Dedifferentiated amniotic fluid mesenchymal stem cell (primary cell): ENCODE data around the gene PAOX.

Experiments used
- DNase-seq: peaks from one replicate; pipeline ENCODE4 v3.0.0-alpha.2; 2016; ENCODE audit errors: extremely low spot score

The PAOX gene

GRCh38 chr10:133349577-133350011 lies 29.5 kb upstream of the PAOX start:
- no peak for DNase-seq

- DNase-seq = no peak
Measured at GRCh38 chr10:133350283-133350949, 28.6 kb upstream of the PAOX start.

DNA sequence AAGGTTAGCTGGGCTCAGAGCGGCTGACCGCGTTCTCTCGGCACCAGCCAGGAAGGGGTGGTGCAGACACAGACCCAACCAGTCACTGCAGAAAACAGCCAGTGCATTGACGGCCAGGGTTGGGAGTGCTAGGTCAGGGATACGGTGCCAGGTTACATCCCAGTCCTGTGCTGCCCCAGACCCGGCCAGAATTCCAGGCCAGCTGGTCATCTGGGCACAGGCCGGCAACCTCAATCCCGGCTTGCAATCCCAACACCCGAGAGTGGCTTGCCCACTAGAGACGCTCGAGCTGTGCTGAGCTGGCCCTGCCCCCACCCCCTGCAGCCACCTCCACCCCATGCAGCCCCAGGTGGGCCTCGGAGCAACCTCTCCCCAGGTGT lies 28.1 kb upstream of the PAOX start:
- DNase-seq = no peak

- no peak for DNase-seq
Measured at GRCh38 chr10:133351408-133352318, 27.4 kb upstream of the PAOX start.

DNA sequence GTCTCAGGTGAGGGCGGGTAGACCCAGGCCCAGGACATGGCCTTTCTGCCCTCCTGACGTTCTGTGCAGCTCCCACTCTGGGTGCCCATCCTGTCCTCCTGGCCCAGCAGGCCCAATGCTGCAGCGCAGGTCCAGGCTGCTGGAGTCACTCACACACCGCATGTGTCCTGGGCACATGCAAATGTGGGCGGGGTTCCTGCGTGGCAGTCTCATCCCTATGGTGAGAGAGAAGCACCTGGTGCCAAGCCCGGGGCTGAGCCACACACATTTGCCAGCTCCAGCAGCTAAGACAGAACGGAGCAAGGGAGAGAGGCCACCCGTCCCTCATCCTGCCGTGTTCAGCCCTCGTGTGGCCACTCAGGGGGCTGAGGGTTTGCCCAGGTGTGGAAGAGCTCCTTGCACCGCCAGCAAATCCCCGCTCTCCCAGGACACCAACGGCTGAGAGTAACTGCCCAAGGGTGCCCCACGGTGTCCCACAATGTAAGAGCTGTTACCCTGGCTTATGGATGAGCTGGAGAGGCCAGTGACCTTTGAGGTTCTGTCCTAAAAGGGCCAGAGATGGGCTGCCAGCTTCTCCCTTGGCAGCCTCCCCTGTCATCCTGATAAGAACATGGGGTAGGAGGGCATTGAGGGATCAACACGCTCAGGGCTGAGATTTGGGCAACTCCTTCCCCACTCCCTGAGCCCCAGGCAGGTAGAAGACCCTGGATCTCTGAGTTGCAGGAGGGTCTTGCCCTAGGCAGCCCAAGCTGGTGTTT lies 25.7 kb upstream of the PAOX start:
- no peak for DNase-seq

- DNase-seq = no peak
Measured at GRCh38 chr10:133353988-133354605, 25.0 kb upstream of the PAOX start.

DNA sequence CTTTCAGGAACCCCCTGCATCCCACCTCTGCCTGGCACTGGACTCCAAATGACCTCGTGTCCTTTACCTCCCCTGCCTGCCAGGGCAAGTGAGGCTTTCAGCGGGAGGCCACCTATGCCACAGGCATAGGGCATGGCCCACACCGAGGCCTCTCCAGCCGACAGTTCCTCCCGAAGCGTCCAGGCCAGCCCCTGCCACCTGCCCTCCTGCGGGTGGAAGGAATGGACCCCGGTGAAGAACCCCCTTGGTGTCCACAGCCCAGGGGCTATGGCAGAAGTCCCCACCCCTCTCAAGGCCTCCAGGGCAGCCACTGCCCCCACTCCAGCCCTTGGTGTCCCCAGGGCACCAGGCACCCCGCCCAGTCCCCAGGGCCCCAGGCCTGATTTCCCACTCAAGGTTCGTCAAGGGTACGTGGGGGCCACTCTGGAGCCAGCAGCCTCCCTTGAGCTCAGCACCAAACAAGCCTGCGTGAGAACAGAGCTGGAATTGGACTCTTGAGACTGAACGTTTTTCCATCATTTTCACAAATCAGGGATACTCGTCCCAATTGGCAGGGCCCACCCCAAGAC lies 24.3 kb upstream of the PAOX start:
- DNase-seq = no peak

DNA sequence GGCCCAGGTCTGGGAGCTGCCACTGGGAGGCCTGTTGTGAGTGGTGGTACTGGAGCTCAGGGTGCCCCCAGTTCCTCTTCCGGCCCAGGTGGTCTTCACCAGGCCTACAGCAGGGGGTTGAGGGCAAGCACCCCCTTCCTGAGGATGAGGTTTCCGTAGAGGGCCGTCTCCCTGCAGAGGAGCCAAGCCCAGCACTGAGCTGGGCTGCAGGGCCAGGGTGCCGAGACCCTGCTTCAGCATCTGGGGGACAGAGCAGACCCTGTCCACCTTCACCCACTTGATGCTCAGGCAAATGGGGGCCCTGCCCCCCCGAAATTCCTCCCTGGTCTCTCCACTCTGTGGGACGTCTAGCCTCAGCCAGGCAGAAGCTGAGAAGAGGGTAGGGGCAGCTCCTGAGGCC lies 23.8 kb upstream of the PAOX start:
- no peak for DNase-seq

DNA sequence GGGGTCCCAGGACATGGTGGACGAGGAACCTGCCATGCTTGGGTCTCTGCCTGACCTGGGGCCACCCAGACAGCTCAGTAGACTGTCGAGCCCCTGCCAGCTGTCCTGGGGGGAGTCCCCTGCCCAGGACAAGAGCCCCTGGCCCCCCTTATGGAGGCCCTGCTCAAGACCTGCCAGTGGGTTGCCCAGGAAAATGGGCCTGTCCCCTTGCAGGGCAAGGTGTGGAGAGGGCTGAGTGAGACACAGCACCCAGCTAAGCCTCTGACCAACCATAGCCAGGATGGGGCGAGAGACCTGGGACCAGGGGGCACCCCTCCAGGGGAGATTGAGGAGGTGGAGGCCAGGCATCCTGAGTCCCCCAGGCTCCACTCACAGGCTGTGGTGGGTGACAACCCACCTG lies 23.1 kb upstream of the PAOX start:
- no peak for DNase-seq

DNA sequence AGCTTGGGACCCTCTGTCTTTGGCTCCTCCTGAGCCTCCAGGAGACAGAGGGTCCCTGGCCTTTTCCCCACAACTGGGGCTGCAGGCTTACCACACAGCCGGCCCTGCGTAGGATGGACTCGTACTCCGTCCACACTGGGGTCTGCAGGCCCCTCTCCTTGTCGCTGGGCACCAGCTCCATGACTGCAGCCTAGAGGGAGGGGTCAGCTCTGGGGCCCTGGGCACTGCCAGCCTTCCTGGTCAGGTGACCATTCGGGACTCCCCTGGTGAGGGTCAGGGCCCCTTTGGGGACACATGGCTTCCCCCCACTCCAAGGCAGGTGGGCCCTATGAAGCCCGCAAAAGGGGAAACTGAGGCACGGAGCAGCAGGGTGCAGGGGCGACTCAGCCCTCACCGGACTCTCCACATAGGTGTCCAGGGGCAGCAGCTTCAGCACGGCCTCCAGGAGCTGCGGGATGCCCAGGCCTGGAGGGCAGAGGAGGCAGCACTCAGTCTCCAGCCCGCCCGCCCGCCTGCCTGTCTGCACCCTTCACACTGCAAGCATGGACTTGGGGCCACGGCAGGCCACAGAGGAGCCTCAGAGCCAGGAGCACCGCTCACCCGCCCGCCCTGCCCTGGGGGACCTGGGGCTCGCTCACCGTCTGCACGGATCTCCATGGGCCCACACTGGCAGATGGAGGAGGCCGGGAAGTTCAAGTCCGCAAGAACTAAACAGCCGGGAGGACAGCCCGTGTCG lies 22.3 kb upstream of the PAOX start:
- DNase-seq = no peak

GRCh38 chr10:133357285-133358161 lies 21.5 kb upstream of the PAOX start, which contains the start of gene FUOM:
Gene FUOM, minus strand, starts transcription at chr10:133358019. Its CDS starts 12 bp downstream, at chr10:133358007.
- DNase-seq = no peak

DNA sequence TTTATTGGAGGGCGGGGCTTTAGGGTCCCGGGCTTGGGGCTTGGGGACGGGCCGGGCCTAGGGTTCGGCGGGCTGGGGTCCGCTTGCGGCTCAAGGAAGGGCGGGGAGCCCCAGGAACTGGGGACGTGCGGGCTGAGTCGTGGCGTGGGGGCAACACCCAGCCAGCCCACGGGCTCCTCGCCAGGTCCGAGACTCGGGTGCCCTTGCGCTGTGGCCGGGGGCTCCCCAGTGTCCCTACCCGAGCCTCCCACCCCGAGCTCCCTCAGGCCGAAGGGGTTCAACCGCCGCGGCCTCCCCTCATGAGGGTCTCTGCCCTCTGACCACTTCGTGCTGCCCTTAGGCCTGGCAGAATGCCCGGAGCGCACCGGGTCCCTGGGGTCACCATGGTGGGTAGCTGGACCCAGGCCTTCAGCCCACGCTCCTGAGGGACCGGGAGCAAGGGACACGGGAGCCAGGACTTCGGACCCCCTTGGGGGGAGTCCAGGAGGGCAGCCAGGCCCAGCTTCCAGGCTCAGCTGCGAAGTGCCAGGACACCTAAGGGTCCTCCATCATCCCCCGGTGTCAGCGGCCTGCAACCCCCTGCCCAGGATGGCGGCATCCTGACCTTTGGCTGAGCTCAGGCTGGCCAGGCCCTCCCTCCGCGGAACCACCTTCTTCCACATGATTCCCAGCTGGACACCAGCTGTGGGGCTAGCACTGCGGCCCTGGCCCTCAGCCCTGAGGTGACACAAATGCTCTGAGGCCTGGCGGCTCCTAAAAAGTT lies 20.7 kb upstream of the PAOX start:
- no peak for DNase-seq

DNA sequence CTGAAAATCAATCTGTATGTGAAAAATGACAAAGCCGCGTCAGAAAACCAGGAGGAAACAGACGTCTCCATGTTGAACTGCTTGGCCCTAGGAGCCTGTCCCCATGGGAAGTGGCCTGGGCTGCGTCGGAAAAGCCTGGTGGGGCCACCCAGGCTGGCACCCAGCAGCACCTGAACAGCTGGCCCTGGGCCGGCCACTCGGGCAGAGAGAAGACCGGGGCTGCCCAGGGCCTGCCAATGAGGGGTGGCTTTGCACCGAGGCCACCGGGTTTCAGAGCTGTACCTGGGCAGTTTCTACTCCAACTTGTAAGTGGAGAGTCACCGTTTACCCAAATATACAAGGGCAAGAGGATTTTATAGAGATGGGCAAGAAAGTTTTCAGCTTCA lies 20.1 kb upstream of the PAOX start:
- DNase-seq = no peak

DNA sequence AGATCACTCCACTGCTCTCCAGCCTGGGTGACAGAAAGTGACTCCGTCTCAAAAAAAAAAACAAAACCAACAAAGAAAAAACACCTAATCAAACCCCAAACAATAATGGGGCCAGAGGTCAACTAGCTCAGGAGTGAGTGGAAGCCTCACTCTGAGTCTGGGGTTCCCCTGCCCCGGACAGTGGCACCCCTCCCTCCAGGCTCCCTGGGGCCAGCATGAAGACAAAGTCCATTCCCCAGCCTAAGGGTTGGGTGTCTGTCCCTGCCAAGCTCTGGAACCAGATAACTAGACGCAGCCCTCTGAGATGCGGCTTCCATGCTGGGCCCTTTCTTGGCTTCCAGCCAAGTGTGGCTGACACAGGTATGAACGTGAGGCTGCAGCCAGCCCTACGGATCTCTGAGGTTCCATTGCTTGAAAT lies 19.5 kb upstream of the PAOX start:
- no peak for DNase-seq

DNA sequence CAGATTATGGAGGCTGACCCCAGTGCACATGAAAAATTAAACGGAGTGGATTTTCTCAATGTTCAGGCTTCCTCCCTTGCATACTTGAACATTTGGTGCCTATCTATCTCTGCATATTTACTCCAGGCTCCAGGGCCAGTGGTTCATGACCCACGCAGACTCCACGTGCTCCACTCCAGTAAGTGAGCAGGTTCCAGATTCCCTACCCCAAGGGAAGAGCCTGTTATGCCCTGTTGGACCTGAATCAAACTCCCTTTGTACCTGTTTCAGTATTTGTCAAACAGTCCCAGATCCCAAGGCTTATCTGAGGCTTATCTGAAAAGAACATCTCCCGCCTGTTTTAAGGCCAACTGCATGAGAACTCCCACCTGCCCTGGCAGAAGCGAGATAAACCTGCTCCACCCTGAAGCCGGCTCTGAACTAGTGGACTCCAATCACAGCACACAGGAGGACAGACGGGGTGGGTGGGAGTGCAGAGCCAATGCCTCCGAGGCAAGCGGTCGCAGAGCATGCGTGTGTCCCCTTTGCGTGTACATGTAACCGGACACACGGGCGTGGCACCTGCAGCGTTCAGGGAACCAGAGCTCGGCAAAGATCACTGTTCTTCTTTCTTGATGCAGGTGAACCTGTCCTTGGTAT lies 19.0 kb upstream of the PAOX start:
- no peak for DNase-seq

- DNase-seq = no peak
Measured at GRCh38 chr10:133361227-133361626, 17.8 kb upstream of the PAOX start.

DNA sequence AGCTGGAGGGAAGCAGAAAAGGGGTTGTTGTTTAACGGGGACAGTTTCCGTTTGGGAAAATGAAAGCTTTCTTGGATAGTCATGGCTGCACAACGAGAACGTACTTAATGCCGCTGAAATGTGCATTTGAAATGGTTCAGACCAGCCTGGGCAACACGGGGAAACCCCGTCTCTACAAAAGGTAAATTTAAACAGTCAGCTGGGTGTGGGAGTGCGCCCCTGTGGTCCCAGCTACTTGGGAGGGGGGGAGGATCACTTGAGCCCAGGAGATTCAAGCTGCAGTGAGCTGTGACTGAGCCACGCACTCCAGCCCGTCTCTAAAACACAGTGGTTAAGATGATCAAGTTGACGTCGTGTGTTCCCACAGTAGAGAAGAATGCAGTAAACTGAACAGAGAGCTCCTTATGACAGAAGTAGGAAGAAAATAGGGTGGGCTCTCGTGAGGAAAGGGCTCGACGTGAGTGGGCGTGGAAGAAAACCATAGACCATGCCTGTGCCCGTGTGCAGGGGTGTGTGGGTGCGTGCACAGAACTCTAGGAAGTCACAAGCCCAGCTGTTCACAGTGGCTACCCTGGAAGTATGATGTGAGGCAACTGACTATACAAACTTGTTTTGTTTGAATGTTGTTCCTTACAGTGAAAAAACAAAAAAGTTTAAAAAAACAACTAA lies 17.2 kb upstream of the PAOX start:
- DNase-seq = no peak

DNA sequence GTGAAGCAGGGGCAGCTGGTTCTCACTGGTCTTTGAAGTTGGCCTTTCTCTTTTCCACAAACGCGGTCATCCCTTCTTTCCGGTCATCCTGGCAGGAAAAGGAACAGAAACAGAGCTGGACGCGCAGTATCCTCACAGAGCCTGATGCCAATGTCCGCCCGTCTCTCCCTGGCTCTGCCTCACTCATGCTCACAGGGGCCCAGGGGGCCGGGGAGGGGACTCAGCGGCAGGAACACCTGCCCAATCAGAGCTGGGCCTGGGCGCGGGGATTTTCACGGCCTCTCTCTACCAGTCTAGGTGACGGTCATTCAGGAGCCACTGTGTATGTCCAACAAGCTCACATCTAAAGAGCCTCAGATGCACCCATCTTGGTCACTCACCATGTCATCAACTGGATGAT lies 16.2 kb upstream of the PAOX start:
- no peak for DNase-seq
